Measurements from ENCODE around the gene DALRD3. TPM values are rescaled to one million over a fixed set of nuclear protein-coding genes. Genes with fewer than 3 reads are reported as not detected.
"Not testable (repeated sequence)": the region's sequence is repeated elsewhere in the genome, so short reads cannot be mapped to it uniquely, and the experiment has no call there.

The DALRD3 gene
- polyA plus RNA-seq, 3 donors from 2014 or later = 17.1 to 26.9 (median 21.8) TPM

DNA sequence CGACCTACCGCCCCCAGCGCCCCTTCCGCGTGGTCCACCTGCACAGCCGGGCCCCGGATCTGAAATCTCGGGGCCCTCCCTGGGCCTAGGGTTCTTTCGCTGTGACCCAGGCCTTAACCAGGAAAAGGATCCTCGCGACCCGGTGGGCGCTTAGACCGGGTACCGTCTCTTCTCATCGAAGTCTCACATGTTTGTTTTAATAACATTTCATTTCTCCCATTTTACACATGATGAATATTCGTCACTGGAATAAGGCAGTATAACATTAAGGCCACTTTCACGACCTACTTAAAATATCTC lies 277 bp upstream of the DALRD3 start:
- Mint-ChIP-seq H3K4me3 (peak overlapping the region; percentile 89 to 97 (median 91)), H3K4me1 (peaks cover 39 to 43% of the 10 kb centered on the region in 2 donors), H3K9me3 (no peaks in the 10 kb centered on the region), H3K27me3 (ENCODE audit: low read depth in 3 of 3) (peaks cover 6 to 13% (median 6%) of the 10 kb centered on the region in 3 donors), H3K27ac (peak overlapping the region; percentile 79 to 93 (median 91)), H3K36me3 (peaks cover 0 to 5% (median 3%) of the 10 kb centered on the region in 3 donors)
- no peak for DNase-seq

DNA sequence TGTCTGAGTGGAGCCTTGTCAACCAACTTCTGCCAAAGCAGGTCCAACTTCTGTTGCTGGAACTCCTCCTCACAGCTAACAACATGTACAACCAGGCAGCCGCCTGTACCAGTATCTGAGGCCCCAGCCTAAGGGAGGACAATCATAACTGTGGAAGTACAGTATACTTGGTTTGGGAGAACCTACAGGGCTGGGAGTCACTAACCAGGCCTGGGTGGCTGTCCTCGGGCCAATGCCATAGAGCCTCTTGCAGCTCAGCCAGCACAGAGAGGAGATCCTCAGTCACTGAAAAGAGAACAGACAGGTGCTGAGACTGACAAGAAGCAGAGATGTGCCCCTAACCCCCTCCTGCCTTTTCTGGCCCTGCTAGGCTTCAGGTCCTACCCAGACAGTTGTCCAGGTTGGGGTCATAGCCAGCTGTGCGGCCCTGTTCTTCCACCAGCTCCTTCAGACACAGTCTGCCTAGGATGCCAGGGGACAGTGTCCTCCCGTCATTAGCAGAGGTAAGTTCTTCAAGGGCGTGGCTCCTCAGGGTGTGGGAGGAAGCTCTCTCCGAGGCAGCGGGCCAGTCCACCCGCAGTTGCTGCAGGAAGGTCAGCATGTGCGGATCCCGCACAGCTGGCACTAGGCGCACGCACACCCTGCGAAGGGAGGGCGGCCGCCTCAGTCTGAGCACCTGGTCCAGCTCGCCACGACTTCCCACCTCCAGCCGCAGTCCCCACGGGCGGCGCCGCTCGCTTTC lies 980 bp downstream of the DALRD3 start:
- Mint-ChIP-seq H3K36me3 (peaks cover 0 to 5% (median 3%) of the 10 kb centered on the region in 3 donors), H3K9me3 (no peaks in the 10 kb centered on the region), H3K4me1 (peaks cover 32 to 33% of the 10 kb centered on the region in 2 donors), H3K27me3 (ENCODE audit: low read depth in 3 of 3) (peaks cover 4 to 11% (median 6%) of the 10 kb centered on the region in 3 donors), H3K4me3 (peak overlapping the region; percentile 74 to 97 (median 89)), H3K27ac (peak overlapping the region in 5 of 6 donors; percentile 40 to 71 (median 58))
- no peak for DNase-seq

DNA sequence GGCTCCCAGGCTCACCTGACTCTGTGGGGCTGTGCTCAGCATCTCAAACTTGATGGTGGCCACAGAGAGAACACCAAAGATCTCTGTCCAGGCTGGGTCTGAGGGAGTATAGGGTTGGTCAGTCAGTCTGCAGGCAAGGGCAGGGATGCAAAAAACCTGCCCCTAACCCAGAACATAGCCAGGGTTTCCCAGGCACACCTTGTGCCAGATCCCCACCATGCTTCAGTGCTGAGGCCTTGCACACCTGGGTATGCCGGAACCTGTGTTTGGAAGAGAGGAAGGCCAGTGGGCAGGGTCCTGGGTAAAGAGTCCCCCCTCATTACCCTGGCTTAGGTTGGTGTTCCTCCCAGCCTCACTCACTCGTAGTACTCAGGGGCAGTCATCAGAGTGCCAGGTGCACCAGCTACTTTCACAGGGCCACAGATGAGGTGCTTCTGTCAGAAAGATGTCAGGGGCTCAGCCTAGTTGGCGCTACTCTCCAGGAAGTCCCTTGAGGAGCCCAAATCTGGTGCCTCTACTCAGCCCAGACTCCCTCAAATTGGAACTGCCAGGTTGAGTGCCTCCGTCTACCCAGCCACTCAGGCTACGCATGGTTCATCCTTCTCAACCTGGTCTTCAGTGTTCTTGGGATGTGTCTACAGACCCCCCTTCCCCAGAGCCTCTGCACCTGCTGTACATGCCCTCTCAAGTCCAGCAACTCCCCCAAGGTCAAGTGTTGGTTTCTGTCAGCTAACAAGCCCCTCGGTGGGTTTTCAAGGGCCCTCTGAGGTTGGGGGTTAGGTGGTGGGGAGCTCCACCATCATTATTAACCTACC lies 1.8 kb downstream of the DALRD3 start:
- Mint-ChIP-seq H3K27ac (peak overlapping the region in 2 of 6 donors; percentile 7 to 43), H3K4me3 (peak overlapping the region in 4 of 5 donors; percentile 74 to 97 (median 84)), H3K36me3 (peaks cover 0 to 5% (median 3%) of the 10 kb centered on the region in 3 donors), H3K27me3 (ENCODE audit: low read depth in 3 of 3) (peaks cover 4 to 9% (median 7%) of the 10 kb centered on the region in 3 donors), H3K9me3 (no peaks in the 10 kb centered on the region), H3K4me1 (peaks cover 37 to 38% of the 10 kb centered on the region in 2 donors)
- DNase-seq = no peak

DNA sequence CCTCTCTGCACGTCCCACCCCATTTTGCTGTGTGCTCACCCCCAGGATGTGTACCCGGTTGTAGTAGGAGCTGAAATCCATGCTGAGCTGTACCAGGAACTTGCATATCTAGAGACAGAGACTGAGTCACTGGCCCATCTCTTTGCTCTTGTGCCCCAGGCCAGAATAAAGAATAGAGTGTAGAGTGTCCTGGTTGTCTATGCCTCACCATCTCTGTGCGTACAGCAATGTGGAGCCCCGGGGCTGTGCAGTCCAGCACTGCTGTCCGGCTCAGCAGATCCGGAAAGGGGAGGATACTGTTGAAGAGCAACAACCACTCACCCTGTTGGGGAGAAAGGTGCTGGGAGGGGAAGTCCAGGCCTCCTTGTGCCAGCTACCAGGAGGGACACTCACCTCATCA lies 2.6 kb downstream of the DALRD3 start:
- peaks cover 0 to 5% (median 3%) of the 10 kb centered on the region in 3 donors for H3K36me3 Mint-ChIP-seq
- H3K27ac Mint-ChIP-seq = no peak overlapping the region
- H3K4me1 Mint-ChIP-seq = peaks cover 32 to 33% of the 10 kb centered on the region in 2 donors
- H3K27me3 Mint-ChIP-seq (ENCODE audit: low read depth in 3 of 3) = peaks cover 0 to 5% (median 4%) of the 10 kb centered on the region in 3 donors
- DNase-seq = no peak
- H3K9me3 Mint-ChIP-seq = no peaks in the 10 kb centered on the region
- peak overlapping the region in 4 of 5 donors; percentile 29 to 97 (median 47) for H3K4me3 Mint-ChIP-seq

DNA sequence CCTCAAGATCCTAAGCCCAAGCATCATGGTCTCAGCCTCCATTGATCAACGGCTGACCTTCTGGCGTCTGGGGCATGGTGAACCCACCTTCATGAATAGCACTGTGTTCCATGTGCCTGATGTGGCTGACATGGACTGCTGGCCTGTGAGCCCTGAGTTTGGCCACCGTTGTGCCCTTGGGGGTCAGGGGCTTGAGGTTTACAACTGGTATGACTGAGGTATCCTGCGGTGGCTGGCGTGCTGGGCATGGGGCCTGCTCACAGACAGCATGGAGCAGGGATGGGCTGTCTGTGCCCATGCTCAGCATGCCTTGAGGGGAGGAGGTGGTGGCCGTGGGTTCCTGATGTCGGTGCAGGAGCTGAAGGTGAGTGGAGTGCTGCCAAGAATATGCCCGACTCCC lies 3.3 kb downstream of the DALRD3 start:
- no peaks in the 10 kb centered on the region for H3K9me3 Mint-ChIP-seq
- peaks cover 0 to 5% (median 3%) of the 10 kb centered on the region in 3 donors for H3K36me3 Mint-ChIP-seq
- H3K4me3 Mint-ChIP-seq = peak overlapping the region in 1 of 5 donors; percentile 6
- peaks cover 27 to 28% of the 10 kb centered on the region in 2 donors for H3K4me1 Mint-ChIP-seq
- no peak for DNase-seq
- H3K27me3 Mint-ChIP-seq (ENCODE audit: low read depth in 3 of 3) = peaks cover 0 to 5% (median under 1%) of the 10 kb centered on the region in 3 donors
- H3K27ac Mint-ChIP-seq = peak overlapping the region in 1 of 6 donors; percentile 6

DNA sequence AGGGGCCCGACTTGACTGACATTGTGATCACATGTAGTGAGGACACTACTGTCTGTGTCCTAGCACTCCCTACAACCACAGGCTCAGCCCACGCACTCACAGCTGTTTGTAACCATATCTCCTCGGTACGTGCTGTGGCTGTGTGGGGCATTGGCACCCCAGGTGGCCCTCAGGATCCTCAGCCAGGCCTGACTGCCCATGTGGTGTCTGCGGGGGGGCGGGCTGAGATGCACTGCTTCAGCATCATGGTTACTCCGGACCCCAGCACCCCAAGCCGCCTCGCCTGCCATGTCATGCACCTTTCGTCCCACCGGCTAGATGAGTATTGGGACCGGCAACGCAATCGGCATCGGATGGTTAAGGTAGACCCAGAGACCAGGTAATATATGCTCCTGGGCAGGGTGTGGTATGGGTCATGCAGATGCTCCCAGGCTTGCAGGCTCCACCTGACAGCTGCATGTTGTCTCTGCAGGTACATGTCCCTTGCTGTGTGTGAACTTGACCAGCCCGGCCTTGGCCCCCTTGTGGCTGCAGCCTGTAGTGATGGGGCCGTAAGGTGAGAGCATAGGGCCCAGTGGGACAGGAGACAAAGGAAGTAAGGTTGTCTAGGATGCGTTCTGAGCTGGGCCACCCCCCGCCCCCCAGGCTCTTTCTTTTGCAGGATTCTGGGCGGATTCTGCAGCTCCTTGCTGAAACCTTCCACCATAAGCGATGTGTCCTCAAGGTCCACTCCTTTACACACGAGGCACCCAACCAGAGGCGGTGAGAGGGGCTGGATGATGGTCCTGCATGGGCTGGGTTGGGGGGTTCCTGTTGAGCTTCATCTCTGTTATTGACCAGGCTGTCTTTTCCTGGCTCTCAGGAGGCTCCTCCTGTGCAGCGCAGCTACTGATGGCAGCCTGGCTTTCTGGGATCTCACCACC lies 4.4 kb downstream of the DALRD3 start:
- no peak overlapping the region for H3K4me3 Mint-ChIP-seq
- H3K27me3 Mint-ChIP-seq (ENCODE audit: low read depth in 3 of 3) = peaks cover 0 to 5% (median 0%) of the 10 kb centered on the region in 3 donors
- H3K27ac Mint-ChIP-seq = no peak overlapping the region
- H3K36me3 Mint-ChIP-seq = peaks cover 0 to 5% (median 3%) of the 10 kb centered on the region in 3 donors
- no peaks in the 10 kb centered on the region for H3K9me3 Mint-ChIP-seq
- peak in 2 of 3 donors; percentile 32 to 38 for DNase-seq
- peaks cover 23 to 27% of the 10 kb centered on the region in 2 donors for H3K4me1 Mint-ChIP-seq

DNA sequence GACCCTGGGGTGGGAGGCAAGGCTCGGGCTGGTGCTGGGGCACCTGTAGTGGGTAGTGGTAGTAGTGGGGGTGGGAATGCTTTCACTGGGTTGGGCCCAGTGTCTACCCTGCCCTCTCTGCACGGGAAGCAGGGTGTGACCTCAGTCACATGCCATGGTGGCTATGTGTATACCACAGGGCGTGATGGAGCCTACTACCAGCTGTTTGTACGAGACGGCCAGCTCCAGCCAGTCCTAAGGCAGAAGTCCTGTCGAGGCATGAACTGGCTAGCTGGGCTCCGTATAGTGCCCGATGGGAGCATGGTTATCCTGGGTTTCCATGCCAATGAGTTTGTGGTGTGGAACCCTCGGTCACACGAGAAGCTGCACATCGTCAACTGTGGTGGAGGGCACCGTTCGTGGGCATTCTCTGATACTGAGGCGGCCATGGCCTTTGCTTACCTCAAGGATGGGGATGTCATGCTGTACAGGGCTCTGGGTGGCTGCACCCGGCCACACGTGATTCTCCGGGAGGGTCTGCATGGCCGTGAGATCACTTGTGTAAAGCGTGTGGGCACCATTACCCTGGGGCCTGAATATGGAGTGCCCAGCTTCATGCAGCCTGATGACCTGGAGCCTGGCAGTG lies 5.2 kb downstream of the DALRD3 start:
- Mint-ChIP-seq H3K4me1 (peaks cover 23 to 28% of the 10 kb centered on the region in 2 donors), H3K27me3 (ENCODE audit: low read depth in 3 of 3) (peaks cover 0 to 5% (median 2%) of the 10 kb centered on the region in 3 donors), H3K27ac (no peak overlapping the region), H3K4me3 (no peak overlapping the region), H3K36me3 (peaks cover 0 to 5% (median 3%) of the 10 kb centered on the region in 3 donors), H3K9me3 (no peaks in the 10 kb centered on the region)
- no peak for DNase-seq

DNA sequence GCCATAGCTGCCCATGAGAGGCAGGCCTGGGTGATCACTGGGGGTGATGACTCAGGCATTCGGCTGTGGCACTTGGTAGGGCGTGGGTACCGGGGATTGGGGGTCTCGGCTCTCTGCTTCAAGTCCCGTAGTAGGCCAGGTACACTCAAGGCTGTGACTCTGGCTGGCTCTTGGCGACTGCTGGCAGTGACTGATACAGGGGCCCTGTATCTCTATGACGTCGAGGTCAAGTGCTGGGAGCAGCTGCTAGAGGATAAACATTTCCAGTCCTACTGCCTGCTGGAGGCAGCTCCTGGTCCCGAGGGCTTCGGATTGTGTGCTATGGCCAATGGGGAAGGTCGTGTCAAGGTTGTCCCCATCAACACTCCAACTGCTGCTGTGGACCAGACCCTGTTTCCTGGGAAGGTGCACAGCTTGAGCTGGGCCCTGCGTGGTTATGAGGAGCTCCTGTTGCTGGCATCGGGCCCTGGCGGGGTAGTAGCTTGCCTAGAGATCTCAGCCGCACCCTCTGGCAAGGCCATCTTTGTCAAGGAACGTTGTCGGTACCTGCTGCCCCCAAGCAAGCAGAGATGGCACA lies 5.9 kb downstream of the DALRD3 start:
- no peak overlapping the region for H3K4me3 Mint-ChIP-seq
- peaks cover 24 to 33% of the 10 kb centered on the region in 2 donors for H3K4me1 Mint-ChIP-seq
- H3K36me3 Mint-ChIP-seq = peaks cover 0 to 5% (median 3%) of the 10 kb centered on the region in 3 donors
- no peaks in the 10 kb centered on the region for H3K9me3 Mint-ChIP-seq
- peaks cover 0 to 5% (median 2%) of the 10 kb centered on the region in 3 donors for H3K27me3 Mint-ChIP-seq (ENCODE audit: low read depth in 3 of 3)
- H3K27ac Mint-ChIP-seq = no peak overlapping the region
- DNase-seq = no peak

DNA sequence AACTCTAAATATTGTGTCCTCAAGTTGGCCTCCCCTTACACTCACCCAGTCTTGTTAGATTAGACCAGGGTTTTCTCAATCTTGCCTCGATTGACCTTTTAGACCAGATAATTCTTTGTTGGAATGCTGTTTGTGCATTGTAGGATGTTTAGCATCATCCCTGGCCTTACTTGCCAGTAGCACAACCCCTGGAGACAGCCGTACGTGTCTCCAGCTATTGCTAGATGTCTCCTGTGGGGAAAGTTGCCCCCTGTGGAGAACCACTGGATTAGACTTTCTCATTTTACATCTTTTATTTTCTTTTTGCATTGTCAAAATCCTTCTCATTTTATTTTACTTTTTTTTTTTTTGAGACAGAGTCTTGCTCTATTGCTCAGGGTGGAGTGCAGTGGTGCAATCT lies 9.0 kb downstream of the DALRD3 start:
- Mint-ChIP-seq H3K4me3 (peak overlapping the region in 3 of 5 donors; percentile 23 to 99 (median 59)), H3K9me3 (no peaks in the 10 kb centered on the region), H3K4me1 (peaks cover 31 to 41% of the 10 kb centered on the region in 2 donors), H3K27me3 (ENCODE audit: low read depth in 3 of 3) (peaks cover 0 to 10% (median 5%) of the 10 kb centered on the region in 3 donors), H3K36me3 (no peaks in the 10 kb centered on the region), H3K27ac (peak overlapping the region in 4 of 6 donors; percentile 56 to 73 (median 65))
- DNase-seq = no peak

DNA sequence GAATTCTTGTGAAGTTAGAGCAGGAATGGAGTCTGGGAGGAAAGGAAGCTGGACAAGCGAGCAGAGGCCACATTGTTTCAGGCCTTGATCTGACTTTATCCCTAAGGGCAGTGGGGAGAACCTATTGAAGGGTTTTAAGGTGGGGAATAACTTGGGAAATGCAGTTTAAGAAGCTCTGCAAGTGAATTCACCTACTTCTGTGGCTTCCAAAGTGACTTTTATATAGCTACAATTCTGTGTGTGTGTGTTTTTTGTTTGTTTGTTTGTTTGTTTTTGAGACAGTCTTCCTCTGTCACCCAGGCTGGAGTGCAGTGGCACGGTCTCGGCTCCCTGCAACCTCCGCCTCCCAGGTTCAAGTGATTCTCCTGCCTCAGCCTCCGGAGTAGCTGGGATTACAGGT lies 9.8 kb downstream of the DALRD3 start:
- not testable (repeated sequence) for H3K27me3 Mint-ChIP-seq (ENCODE audit: low read depth in 3 of 3); H3K9me3 Mint-ChIP-seq; H3K36me3 Mint-ChIP-seq; DNase-seq
- H3K4me3 Mint-ChIP-seq = peak overlapping the region; percentile 97 to 100 (median 99)
- H3K4me1 Mint-ChIP-seq = peaks cover 28 to 41% of the 10 kb centered on the region in 2 donors
- peak overlapping the region; percentile 87 to 99 (median 96) for H3K27ac Mint-ChIP-seq

DNA sequence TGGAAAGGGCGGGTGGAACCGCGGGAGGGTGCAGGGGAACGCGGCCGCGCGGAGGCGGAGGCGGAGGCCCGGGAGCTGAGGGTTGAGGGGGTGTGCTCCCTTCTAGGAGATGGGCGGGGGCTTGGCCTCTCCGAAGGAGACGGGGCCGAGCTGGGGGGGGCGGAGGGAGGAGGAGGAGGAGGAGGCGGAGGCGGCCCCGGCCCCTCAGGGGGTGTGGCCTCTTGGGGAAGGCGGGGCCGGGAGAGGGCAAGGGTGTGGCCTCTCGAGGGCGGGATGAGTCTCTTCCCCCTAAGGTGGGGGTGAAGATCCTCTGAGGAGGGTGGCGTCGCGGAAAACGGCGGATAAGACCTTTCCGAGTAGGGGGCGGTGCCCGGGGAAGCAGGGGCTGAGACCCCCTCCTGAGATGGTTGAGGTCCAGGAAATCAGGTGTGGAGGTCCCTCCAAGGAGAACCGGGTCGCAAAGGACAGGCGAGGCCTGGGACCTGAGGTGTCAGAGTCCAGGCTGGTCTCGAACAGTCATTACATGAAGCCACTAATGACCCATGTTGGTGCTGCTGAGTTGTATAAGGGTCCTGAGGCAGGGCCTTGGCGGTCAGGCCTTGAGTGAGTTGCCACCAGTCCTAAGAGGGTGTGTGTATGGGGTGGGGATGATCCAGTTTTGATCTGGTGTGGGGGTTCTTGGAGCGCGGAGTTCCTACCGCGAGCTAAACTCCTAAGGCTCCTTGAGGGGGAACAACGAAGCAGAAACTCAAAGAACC lies 10.4 kb downstream of the DALRD3 start:
- Mint-ChIP-seq H3K36me3 (no peaks in the 10 kb centered on the region), H3K9me3 (no peaks in the 10 kb centered on the region), H3K27me3 (ENCODE audit: low read depth in 3 of 3) (peaks cover 0 to 10% (median 7%) of the 10 kb centered on the region in 3 donors), H3K27ac (peak overlapping the region; percentile 93 to 99 (median 98)), H3K4me3 (peak overlapping the region; percentile 97 to 100 (median 99)), H3K4me1 (peaks cover 28 to 41% of the 10 kb centered on the region in 2 donors)
- DNase-seq = peak; percentile 72 to 75 (median 75)

All from immature natural killer cell (primary cell).